WTC11 (cell line): ENCODE measurements around the gene RAP1GDS1. TPM values are rescaled to one million over a fixed set of nuclear protein-coding genes. Genes with fewer than 3 reads are reported as not detected.

Source experiments
- ATAC-seq: fragments of 200-7000 bp; cut with Tn5 transposase; 2 replicates; pipeline ENCODE4 v1.10.0; 2021; ENCODE audit warnings: mild to moderate bottlenecking, moderate library complexity
- CTCF ChIA-PET: fragments of 300-600 bp; sonication (Branson Sonifier 250); formaldehyde crosslinking; loops from one replicate; lab custom pipeline; 2021; ENCODE audit warnings: antibody characterized with exemption; lab: Charles Lee
- POLR2A ChIA-PET: fragments of 350-600 bp; sonication (Branson Sonifier 250); formaldehyde crosslinking; loops from one replicate; lab custom pipeline; 2021; ENCODE audit warnings: antibody characterized with exemption; lab: Charles Lee
- DNase-seq: peaks from one replicate; pipeline ENCODE4 v3.0.0; 2021; ENCODE audit warnings: low spot score
- H3K27ac Mint-ChIP-seq: 2 replicates; pipeline ENCODE4 v1.8.0; 2021; ENCODE audit warnings: mixed read lengths
- H3K27me3 Mint-ChIP-seq: 2 replicates; pipeline ENCODE4 v1.8.0; 2021; ENCODE audit warnings: low read depth, mild to moderate bottlenecking, moderate library complexity, mixed read lengths
- H3K36me3 Mint-ChIP-seq: 2 replicates; pipeline ENCODE4 v1.8.0; 2021; ENCODE audit warnings: mixed read lengths
- H3K4me1 Mint-ChIP-seq: 2 replicates; pipeline ENCODE4 v1.8.0; 2022; ENCODE audit warnings: mixed read lengths
- H3K4me3 Mint-ChIP-seq: 2 replicates; pipeline ENCODE4 v1.8.0; 2021; ENCODE audit warnings: mild to moderate bottlenecking, moderate library complexity, mixed read lengths
- H3K9me3 Mint-ChIP-seq: 2 replicates; pipeline ENCODE4 v1.8.0; 2021; ENCODE audit warnings: mixed read lengths
- AFF4 ChIP-seq: sonication (generic); formaldehyde crosslinking; IDR thresholded peaks from 2 replicates; pipeline ENCODE4 v1.8.1; 2023; ENCODE audit warnings: mild to moderate bottlenecking, missing genetic modification reagents, borderline replicate concordance
- FOXK1 ChIP-seq: sonication (generic); formaldehyde crosslinking; IDR thresholded peaks from 2 replicates; pipeline ENCODE4 v1.8.0; 2022; ENCODE audit warnings: mild to moderate bottlenecking, moderate library complexity, missing genetic modification reagents
- FOXP4 ChIP-seq: sonication (generic); formaldehyde crosslinking; IDR thresholded peaks from 2 replicates; pipeline ENCODE4 v1.8.0; 2022; ENCODE audit warnings: mild to moderate bottlenecking, missing genetic modification reagents
- HMGXB4 ChIP-seq: sonication (generic); formaldehyde crosslinking; IDR thresholded peaks from 2 replicates; pipeline ENCODE4 v1.8.1; 2023; ENCODE audit warnings: mild to moderate bottlenecking, moderate library complexity, missing genetic modification reagents
- KAT7 ChIP-seq: sonication (generic); formaldehyde crosslinking; IDR thresholded peaks from 2 replicates; pipeline ENCODE4 v1.8.1; 2023; ENCODE audit warnings: missing genetic modification reagents, mild to moderate bottlenecking, borderline replicate concordance
- NR1H2 ChIP-seq: sonication (generic); formaldehyde crosslinking; IDR thresholded peaks from 2 replicates; pipeline ENCODE4 v1.9.0; 2021; ENCODE audit warnings: mild to moderate bottlenecking, moderate library complexity, missing genetic modification reagents
- OVOL2 ChIP-seq: fragments of 250-450 bp; sonication (Bioruptor Pico); IDR thresholded peaks from 2 replicates; pipeline ENCODE4 v1.9.0; 2021; ENCODE audit warnings: mild to moderate bottlenecking, borderline replicate concordance
- RELA ChIP-seq: sonication (generic); formaldehyde crosslinking; IDR thresholded peaks from 2 replicates; pipeline ENCODE4 v1.8.1; 2022; ENCODE audit warnings: missing genetic modification reagents, mild to moderate bottlenecking, borderline replicate concordance
- SP1 ChIP-seq: sonication (generic); formaldehyde crosslinking; conservative IDR thresholded peaks from 2 replicates; pipeline ENCODE4 v1.8.1; 2022; ENCODE audit warnings: missing genetic modification reagents
- STAT6 ChIP-seq: sonication (generic); formaldehyde crosslinking; conservative IDR thresholded peaks from 2 replicates; pipeline ENCODE4 v1.8.1; 2023; ENCODE audit warnings: mild to moderate bottlenecking, low read depth, missing genetic modification reagents, moderate library complexity
- ZBTB43 ChIP-seq: sonication (generic); formaldehyde crosslinking; IDR thresholded peaks from 2 replicates; pipeline ENCODE4 v1.8.1; 2023; ENCODE audit warnings: mild to moderate bottlenecking, missing genetic modification reagents
- ZNF219 ChIP-seq: sonication (generic); formaldehyde crosslinking; IDR thresholded peaks from 2 replicates; pipeline ENCODE4 v1.8.0; 2023; ENCODE audit warnings: missing genetic modification reagents, mild to moderate bottlenecking, borderline replicate concordance
- total RNA-seq: library from RNA; stranded (reverse); gene quantifications from 3 replicates; pipeline ENCODE4 v1.2.3, GENCODE V29; 2021
- TF ChIP-seq, protein P1 (sequence below): fragments of 250-450 bp; sonication (Bioruptor Pico); IDR thresholded peaks from 2 replicates; pipeline ENCODE4 v1.9.0; 2021; ENCODE audit warnings: moderate library complexity, mild to moderate bottlenecking, inconsistent platforms, borderline replicate concordance

Gene RAP1GDS1
- total RNA-seq, 1 experiment from 2014 or later: 29.9 TPM

DNA sequence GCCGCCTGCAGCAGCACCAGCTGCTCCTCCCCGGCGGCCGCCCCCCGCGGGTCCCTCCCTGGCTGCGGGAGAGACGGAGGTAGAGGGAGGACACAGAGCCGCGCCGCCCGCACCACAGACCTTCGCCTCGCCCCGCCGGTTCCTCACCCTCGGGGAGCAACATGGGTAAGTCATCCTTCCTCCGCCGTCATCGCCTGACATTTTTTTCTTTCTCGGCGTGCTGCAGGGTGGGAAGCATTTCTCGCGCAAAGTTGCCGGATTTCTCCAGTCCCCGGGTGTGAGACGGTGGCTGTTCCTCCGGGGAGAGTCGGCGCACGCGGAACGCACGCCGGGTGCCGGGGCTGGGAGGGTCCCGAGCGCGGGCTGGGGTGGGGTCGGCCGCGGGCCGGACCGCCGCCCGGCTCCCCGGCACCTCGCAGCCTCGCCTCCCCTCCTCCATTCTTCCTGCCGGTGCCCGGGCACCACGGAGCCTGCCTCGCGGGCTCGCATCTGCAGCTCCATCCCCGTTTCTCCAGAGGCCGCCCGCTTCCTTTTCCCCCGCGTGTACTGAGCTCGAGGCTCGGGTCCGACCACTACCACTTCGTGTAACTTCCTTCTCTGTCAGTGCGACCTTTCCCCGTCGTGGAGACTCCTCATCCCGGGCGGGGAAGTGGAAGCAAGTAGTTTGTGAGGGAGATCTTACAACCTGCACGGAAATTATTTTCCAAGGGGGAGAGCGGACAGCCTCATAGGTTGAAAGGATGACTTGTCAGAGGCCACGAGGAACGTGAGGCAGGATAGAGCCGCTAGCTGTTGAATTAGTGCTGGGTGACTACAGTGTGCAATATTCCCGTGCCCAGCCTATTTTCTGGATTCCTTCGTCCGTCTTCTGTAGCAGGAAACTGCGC, 464 bp downstream of the RAP1GDS1 start:
- H3K4me1 Mint-ChIP-seq: peaks cover 27% of the 10 kb centered on the region
- DNase-seq (peak; percentile 80), ATAC-seq (peak; percentile 18)
- H3K4me3 Mint-ChIP-seq: peak overlapping the region; percentile 98
- TF ChIP-seq, protein P1, sequence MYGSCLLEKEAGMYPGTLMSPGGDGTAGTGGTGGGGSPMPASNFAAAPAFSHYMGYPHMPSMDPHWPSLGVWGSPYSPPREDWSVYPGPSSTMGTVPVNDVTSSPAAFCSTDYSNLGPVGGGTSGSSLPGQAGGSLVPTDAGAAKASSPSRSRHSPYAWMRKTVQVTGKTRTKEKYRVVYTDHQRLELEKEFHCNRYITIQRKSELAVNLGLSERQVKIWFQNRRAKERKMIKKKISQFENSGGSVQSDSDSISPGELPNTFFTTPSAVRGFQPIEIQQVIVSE (CRISPR knock-in tag): no peak
- TF ChIP-seq OVOL2 (CRISPR knock-in tag): no peak
- no peak for TF ChIP-seq ZBTB43 (CRISPR knock-in tag)
- 0 out of 2 replicates have a peak, but pooled peaks have one; percentile 7 for TF ChIP-seq HMGXB4 (CRISPR knock-in tag)
- TF ChIP-seq STAT6: no peak
- no peak for TF ChIP-seq FOXK1 (CRISPR knock-in tag)
- TF ChIP-seq NR1H2 (CRISPR knock-in tag): no peak
- TF ChIP-seq RELA (CRISPR knock-in tag): no peak
- TF ChIP-seq AFF4 (CRISPR knock-in tag): no peak
- TF ChIP-seq SP1 (CRISPR knock-in tag): 0 out of 2 replicates have a peak, but pooled peaks have one; percentile 5
- no peak for TF ChIP-seq ZNF219 (CRISPR knock-in tag)
- 0 out of 2 replicates have a peak, but pooled peaks have one; percentile 55 for TF ChIP-seq KAT7 (CRISPR knock-in tag)
- no peak for TF ChIP-seq FOXP4 (CRISPR knock-in tag)
- H3K9me3 Mint-ChIP-seq: no peaks in the 10 kb centered on the region
- no peaks in the 10 kb centered on the region for H3K36me3 Mint-ChIP-seq
- ChIA-PET POLR2A (interaction anchor here (0.6 to 1.5 kb wide), 11 partner anchors 11 to 827 kb away, joined by 3 to 10 read pairs (median 5); partner anchors contain the start of genes ADH5, METAP1 and STPG2), CTCF (interaction anchor here (0.5 to 1.6 kb wide), 3 partner anchors 9 to 737 kb away, joined by 3 to 8 read pairs (median 4); partner anchors contain the start of gene STPG2)
- no peaks in the 10 kb centered on the region; the same call in 1 of the 2 replicates for H3K27me3 Mint-ChIP-seq
- peak overlapping the region; percentile 68 for H3K27ac Mint-ChIP-seq
